Suprapubic skin (tissue), 4 donors: ENCODE results near the gene MUS81. TPM values are rescaled to one million over a fixed set of nuclear protein-coding genes. Genes with fewer than 3 reads are reported as not detected.

Experiments used
- DNase-seq, 2 donors: peaks; one replicate each; pipeline ENCODE4 v3.0.0-alpha.2; 2019; ENCODE audit warnings: low spot score in 2 of 2
- H3K27ac ChIP-seq: fragments of 200-600 bp; sonication (generic); one replicate; pipeline ENCODE4 v1.5.1; 2019
- H3K27me3 ChIP-seq: fragments of 200-600 bp; sonication (generic); one replicate; pipeline ENCODE4 v1.5.1; 2019
- H3K36me3 ChIP-seq: fragments of 200-600 bp; sonication (generic); one replicate; pipeline ENCODE4 v1.5.1; 2019
- H3K4me1 ChIP-seq: fragments of 200-600 bp; sonication (generic); one replicate; pipeline ENCODE4 v1.5.1; 2019
- H3K4me3 ChIP-seq: fragments of 200-600 bp; sonication (generic); one replicate; pipeline ENCODE4 v1.5.1; 2019; ENCODE audit warnings: mild to moderate bottlenecking
- H3K9me3 ChIP-seq: fragments of 200-600 bp; sonication (generic); one replicate; pipeline ENCODE4 v1.5.1; 2019
- EP300 ChIP-seq: sonication (generic); formaldehyde crosslinking; IDR thresholded peaks from one replicate; pipeline ENCODE4 v1.6.1; 2017; ENCODE audit warnings: antibody characterized with exemption
- POLR2A ChIP-seq, 2 donors: fragments of 450-650 bp; IDR thresholded peaks; one replicate each; pipeline ENCODE4 v1.6.1; 2017; ENCODE audit warnings: antibody characterized with exemption in 2 of 2, mild to moderate bottlenecking in 2 of 2, moderate library complexity in 2 of 2
- POLR2AphosphoS5 ChIP-seq, 3 donors: sonication (generic); formaldehyde crosslinking; IDR thresholded peaks; one replicate each; pipeline ENCODE4 v1.6.1; 2017; ENCODE audit warnings: antibody characterized with exemption in 3 of 3
- WGBS: methylation state at CpG from one replicate; pipeline ENCODE4 v1.1.5; 2018; 5-methylcytosine and 5-hydroxymethylcytosine counted together
- total RNA-seq, 4 donors: library from RNA; depleted of rRNA; stranded (reverse); fragments of >200 nt; gene quantifications; one replicate each; pipeline ENCODE4 v1.1.0, GENCODE V29; 2016
- TF ChIP-seq, protein P1 (sequence below), 2 donors: fragments of 200-600 bp in 1 of 2; fragments of 450-650 bp in 1 of 2; sonication (generic) in 1 of 2; IDR thresholded peaks; one replicate each; pipeline ENCODE4 v1.5.1; 2016 to 2019; ENCODE audit warnings: antibody characterized with exemption in 2 of 2, mild to moderate bottlenecking in 1 of 2, moderate library complexity in 1 of 2

The MUS81 gene
- total RNA-seq, 4 donors from 2014 or later, result 22.8 to 46.2 (median 32.2) TPM

DNA sequence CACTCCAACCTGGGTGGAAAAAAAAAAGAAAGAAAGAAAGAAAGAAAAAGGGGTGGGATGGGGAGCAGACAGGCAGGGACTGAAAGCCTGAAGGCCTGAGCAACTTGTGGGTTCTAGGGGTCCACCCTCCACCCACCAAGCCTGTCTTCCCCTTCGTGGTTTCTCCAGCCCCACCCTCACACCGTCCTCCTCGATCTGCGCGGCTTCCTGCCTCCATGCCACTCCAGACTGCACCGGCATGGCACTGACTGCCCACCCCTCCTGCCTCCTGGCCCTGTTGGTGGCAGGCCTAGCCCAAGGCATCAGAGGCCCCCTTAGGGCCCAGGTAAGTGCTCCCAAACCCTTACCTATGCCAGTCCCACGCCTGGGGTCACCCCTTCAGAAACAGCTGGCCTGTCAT lies 19.4 kb downstream of the MUS81 start, which contains the start of gene CTSW:
TSS of gene CTSW (plus strand) at position 221 of the 400 bp plus-strand sequence. CDS start at position 239, 18 bp downstream.
- 40% methylated on average over 7 of the region's 7 CpGs for WGBS
- no peak for DNase-seq
- H3K9me3 ChIP-seq, result no peaks in the 10 kb centered on the region
- no peaks in the 10 kb centered on the region for H3K4me1 ChIP-seq
- no peak within 1 kb of the TSS for H3K4me3 ChIP-seq
- H3K27ac ChIP-seq, result no peak within 1 kb of the TSS
- TF ChIP-seq EP300, result no peak
- no peak for TF ChIP-seq POLR2AphosphoS5 (IDR thresholded peaks at IDR 0.05)
- TF ChIP-seq POLR2A (IDR thresholded peaks at IDR 0.05), result no peak
- TF ChIP-seq, protein P1, sequence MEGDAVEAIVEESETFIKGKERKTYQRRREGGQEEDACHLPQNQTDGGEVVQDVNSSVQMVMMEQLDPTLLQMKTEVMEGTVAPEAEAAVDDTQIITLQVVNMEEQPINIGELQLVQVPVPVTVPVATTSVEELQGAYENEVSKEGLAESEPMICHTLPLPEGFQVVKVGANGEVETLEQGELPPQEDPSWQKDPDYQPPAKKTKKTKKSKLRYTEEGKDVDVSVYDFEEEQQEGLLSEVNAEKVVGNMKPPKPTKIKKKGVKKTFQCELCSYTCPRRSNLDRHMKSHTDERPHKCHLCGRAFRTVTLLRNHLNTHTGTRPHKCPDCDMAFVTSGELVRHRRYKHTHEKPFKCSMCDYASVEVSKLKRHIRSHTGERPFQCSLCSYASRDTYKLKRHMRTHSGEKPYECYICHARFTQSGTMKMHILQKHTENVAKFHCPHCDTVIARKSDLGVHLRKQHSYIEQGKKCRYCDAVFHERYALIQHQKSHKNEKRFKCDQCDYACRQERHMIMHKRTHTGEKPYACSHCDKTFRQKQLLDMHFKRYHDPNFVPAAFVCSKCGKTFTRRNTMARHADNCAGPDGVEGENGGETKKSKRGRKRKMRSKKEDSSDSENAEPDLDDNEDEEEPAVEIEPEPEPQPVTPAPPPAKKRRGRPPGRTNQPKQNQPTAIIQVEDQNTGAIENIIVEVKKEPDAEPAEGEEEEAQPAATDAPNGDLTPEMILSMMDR (IDR thresholded peaks at IDR 0.05), result no peak
- peaks cover 23% of the 10 kb centered on the region for H3K36me3 ChIP-seq
- no peaks in the 10 kb centered on the region for H3K27me3 ChIP-seq

GRCh38 chr11:65880027-65880426 lies 19.8 kb downstream of the MUS81 start:
- no peaks in the 10 kb centered on the region for H3K27me3 ChIP-seq
- peaks cover 24% of the 10 kb centered on the region for H3K36me3 ChIP-seq
- no peak overlapping the region for H3K4me3 ChIP-seq
- WGBS, result 50% methylated on average over 5 of the region's 7 CpGs
- H3K27ac ChIP-seq, result no peak overlapping the region
- no peak for DNase-seq
- TF ChIP-seq POLR2A (IDR thresholded peaks at IDR 0.05) (no peak), EP300 (no peak), POLR2AphosphoS5 (IDR thresholded peaks at IDR 0.05) (no peak)
- TF ChIP-seq, protein P1 (IDR thresholded peaks at IDR 0.05), result no peak
- H3K9me3 ChIP-seq, result no peaks in the 10 kb centered on the region
- peaks cover 3% of the 10 kb centered on the region for H3K4me1 ChIP-seq

DNA sequence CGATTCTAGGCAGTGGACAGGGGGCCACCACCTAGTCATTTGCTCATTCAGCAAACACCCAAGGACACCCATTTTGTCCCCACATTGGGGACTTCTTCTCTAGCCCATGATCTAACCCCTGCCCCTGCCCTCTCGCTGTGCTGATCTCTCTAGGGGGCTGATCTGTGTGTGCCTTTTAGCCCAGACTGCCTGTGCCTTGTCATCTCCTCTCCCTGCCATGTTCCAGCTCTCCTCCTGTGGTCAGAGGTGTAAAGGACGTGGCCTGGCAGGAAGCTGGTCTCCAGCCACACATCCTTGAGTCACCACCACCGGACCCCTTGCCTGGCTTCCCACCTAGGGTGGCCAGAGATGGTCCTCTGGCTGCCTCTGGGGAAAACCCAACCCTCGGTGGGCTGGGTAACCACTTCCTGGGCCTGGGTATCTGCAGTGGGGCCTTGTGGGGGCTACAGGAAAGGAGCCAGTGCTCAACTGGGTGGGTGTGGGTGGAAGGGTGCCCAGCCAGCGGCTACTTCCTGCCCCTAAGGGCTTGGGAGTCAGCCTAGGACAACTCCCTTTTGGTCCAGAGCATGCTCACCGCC lies 20.7 kb downstream of the MUS81 start:
- 87% methylated on average over 4 of the region's 7 CpGs for WGBS
- H3K4me3 ChIP-seq, result no peak overlapping the region

GRCh38 chr11:65882120-65883057 lies 22.2 kb downstream of the MUS81 start:
- Histone ChIP-seq H3K27ac (no peak overlapping the region), H3K4me3 (no peak overlapping the region), H3K36me3 (peaks cover 33% of the 10 kb centered on the region), H3K27me3 (no peaks in the 10 kb centered on the region), H3K4me1 (peaks cover 9% of the 10 kb centered on the region), H3K9me3 (no peaks in the 10 kb centered on the region)
- 91% methylated on average over 10 of the region's 30 CpGs for WGBS
- TF ChIP-seq POLR2A (IDR thresholded peaks at IDR 0.05), result no peak
- TF ChIP-seq, protein P1 (IDR thresholded peaks at IDR 0.05), result no peak
- no peak for TF ChIP-seq POLR2AphosphoS5 (IDR thresholded peaks at IDR 0.05)
- no peak for TF ChIP-seq EP300
- no peak for DNase-seq

More for the DNA sequence above, 20.7 kb downstream of the MUS81 start:
- Histone ChIP-seq H3K4me1 (peaks cover 3% of the 10 kb centered on the region), H3K9me3 (no peaks in the 10 kb centered on the region), H3K27ac (no peak overlapping the region), H3K27me3 (no peaks in the 10 kb centered on the region), H3K36me3 (peaks cover 33% of the 10 kb centered on the region)
- TF ChIP-seq EP300 (no peak), POLR2A (IDR thresholded peaks at IDR 0.05) (no peak), POLR2AphosphoS5 (IDR thresholded peaks at IDR 0.05) (no peak)
- TF ChIP-seq, protein P1 (IDR thresholded peaks at IDR 0.05), result no peak
- DNase-seq, result no peak
